GM18858 (cell line): ENCODE measurements around the gene ZBTB45.
A peak's percentile ranks its signal among the peaks of the same experiment; 100 is the strongest.
"Not testable (repeated sequence)": the region's sequence is repeated elsewhere in the genome, so short reads cannot be mapped to it uniquely, and the experiment has no call there.

Experiments used
- ATAC-seq: cut with Tn5 transposase; IDR thresholded peaks from one replicate; pipeline ENCODE4 v1.9.1; 2021; ENCODE audit not compliant: unreplicated experiment

Gene ZBTB45

DNA sequence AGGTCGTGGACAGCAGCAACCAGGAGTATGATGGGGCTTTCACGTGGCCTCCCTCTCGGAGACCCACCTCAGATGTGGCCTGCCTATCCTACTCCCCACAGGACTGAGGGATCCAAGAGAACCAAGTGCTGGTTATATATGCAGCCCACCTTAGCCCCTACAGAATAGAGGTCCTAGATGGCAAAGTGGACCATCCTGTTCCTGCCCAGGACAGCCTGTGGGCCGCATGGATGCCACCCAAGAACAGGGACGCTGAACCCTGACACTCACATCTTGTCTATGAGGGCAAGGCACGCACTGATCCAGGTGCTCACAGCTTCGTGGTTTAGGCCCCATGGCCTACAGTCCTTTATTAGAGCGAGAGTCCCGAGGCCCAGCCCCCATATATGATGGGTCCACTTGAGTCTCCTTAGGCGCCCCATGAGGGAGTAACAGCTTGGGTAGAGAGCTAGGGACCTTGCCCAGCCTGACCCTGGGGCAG lies 6.4 kb downstream of the ZBTB45 start:
- ATAC-seq, result no peak

DNA sequence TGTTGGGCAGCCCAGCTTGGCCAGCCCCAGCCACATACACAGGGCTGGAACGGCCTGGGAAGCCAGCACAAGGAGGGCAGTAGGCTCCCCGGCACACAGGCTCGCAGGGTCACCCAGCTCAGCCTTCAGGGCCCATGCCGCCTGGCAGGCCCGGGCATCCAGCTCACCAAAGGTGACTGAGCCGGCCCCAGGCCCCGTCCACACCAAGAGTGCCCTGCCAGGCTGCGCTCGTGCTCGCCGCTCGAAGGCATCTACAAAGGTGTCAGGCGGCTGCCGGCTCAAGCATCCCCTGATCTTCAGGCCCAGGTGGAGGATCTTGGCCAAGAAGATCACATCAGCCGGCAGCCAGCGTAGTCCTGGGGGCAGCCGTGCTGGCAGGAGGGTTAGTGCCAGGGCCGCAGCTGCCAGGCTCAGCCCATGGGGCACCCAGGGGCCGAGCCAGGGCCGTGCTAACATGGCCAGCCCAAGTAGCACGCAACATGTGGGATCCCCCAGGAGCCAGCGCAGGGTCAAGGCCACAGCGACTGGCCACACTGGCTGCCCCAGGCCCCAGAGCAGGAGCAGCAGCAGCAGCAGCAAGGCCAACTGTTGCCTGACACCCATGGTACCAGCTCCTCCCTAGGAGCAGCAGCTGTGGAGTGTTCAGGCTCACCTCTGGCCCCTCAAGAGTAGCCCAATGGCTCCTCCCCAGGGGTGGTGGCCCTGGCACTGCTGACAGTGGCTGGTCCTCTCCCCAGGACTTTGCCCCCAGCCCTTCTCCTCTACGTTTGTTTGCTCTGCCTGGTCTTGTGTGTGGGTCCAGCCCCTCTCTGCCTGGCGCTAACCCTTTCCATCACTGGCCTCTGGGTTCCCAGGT lies 8.0 kb downstream of the ZBTB45 start, which contains the start of gene SLC27A5:
SLC27A5 (minus strand) TSS at position 640 of the 856 bp plus-strand sequence; CDS start at position 603, 37 bp downstream.
- ATAC-seq, result no peak

DNA sequence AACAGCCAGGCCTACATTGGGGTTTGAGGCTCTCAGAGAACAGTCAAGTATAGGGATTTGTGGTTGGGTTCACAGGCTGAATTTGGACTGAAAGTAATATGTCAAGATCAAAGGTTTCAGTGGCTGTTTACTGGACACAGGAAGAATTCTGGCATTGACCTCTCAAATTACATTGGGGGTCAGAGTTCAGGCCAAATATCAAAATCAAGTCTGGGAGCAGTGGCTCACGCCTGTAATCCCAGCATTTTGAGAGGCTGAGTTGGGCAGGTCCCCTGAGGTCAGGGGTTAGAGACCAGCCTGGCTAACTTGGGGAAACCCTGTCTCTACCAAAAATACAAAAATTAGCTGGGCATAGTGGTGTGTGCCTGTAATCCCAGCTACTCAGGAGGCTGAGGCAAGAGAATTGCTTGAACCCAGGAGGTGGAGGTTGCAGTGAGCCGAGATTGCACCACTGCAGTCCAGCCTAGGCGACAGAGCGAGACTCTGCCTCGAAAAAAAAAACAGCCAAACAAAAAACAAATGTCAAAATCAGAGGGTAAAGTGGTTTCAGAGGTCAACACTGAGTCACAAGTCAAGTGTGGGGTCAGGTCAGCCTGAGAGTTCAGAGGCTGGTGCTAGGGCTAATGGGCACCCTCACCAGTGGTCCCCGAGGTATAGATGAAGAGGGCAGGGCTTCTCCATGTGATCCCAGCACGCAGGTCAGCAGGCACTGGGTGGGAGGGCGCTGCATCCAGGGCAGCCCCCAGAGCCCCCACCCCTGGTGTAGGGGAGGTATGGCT lies 9.3 kb downstream of the ZBTB45 start:
- ATAC-seq, result no peak

DNA sequence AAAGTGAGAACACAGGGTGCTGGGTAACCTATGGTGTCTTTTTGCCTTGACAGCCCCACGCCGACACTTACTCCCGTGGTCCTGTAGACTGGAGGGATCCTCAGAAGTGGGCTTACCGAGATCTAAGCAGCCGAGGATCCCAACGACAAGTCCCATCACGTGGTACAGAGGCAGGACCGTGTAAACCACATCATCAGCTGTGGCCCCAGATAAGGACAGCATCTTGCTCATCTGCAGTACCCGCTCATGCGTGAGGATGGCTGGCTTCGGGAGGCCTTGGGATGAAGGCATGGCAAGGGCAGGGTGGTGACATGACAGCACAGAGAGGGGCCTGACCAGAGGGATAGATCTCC lies 9.9 kb downstream of the ZBTB45 start:
- no peak for ATAC-seq

DNA sequence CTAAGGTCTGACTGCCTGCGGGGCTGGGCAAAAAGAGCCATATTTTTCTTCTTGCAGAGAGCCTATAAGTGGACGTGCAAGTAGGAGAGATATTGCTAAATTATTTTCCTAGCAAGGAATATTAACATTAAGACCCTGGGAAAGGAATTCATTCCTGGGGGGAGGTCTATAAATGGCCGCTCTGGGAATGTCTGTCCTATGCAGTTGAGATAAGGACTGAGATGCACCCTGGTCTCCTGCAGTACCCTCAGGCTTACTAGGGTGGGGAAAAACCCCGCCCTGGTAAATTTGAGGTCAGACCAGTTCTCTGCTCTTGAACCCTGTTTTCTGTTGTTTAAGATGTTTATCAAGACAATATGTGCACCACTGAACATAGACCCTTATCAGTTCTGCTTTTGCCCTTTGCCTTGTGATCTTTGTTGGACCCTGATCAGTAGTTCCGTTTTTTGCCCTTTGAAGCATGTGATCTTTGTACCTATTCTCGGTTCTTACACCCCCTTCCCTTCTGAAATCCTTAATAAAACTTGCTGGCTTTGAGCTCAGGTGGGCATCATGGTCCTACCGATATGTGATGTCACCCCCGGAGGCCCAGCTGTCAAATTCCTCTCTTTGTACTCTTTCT lies 11.9 kb downstream of the ZBTB45 start:
- ATAC-seq, result not testable (repeated sequence)

DNA sequence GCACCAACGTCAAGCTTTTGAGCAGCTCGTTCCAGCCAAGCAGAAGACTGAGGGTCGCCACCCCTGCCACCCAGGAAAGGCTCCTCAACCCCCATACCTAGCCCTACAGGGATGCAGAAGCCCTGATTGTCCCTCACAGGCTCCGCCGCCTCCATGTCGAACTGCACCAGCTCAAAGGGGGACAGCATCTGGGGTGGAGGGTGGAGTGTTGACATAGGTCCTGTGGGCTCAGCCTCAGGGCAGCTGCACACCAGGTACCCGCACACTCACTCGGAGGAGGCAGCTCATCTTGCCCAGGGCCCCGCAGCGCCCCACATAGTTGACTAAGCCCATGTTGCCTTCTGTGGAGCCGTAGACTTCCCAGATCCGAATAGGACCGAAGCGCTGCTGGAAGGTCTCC lies 19.4 kb downstream of the ZBTB45 start:
- ATAC-seq, result no peak

DNA sequence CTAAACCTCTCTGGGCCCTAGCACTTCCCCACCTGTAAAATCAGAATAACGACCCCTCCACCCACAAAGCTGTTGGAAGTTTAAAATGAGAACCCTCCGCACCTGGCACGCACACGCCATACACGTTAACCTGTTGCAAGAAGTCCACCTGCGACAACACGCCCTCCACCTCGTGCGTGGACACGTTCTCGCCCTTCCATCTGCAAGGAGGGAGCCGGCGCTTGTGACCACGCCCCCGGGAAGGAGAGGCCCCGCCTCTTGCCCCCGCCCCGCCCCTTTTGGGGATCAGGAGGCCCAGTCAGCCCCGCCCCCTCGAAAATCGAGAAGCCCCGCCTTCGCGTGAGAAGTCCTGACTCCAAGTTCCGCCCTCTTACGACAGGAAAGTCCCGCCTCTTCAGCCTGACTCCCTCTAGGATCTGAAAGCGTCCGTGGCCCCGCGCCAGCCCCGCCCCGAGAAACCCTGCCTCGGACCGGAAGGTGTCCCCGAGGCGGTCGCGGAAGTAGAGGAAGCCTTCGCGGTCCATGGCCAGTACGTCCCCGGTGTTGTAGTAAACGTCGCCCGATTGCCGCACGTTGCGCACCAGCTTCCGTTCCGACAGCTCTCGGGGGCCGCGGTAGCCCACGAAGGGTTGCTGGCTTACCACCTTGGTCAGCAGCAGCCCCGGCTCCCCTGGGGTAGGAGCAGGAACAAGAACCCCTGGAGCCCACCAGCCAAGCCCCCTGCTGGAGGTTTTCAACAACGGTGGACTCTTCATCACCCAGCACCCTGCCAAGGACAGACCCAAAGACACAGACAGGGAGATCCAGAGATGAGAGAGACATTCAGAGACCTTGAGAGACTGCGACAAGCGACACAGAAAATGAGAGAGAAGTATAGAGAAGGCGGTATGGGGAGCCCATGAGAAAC lies 20.3 kb downstream of the ZBTB45 start:
- ATAC-seq, result peak; percentile 75

DNA sequence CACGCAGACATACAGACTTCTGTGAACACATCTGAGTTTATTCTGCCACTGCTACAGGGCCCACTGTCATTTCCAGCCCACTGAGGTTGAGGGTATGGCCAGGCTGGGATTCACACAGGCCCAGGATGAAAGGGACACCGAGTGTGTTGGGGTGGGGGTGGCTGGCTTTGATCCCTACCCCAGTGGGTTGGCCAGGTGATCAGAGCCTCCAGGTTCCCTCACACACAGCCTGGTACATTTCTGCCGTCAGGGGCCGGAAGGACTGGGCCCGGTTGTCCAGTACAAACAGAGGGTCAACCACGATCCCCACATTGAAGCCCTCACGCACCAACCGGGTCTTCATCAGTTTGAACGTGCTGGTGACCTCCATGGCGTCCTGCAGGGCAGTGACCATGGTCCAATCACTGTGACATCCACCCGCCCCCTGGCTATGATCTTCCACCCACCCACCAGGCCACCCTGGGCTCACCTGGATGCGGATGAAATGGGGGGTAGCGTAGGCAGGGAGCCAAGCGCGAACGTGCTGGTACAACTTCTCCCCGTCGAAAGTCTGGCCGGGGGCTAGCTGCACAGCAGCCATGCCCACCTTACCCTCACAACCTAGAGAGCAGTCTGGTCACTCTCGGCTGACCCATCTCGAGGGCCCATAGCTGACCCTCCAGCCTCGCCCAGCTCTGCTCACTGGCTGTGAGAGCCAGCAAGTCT lies 21.1 kb downstream of the ZBTB45 start:
- no peak for ATAC-seq

DNA sequence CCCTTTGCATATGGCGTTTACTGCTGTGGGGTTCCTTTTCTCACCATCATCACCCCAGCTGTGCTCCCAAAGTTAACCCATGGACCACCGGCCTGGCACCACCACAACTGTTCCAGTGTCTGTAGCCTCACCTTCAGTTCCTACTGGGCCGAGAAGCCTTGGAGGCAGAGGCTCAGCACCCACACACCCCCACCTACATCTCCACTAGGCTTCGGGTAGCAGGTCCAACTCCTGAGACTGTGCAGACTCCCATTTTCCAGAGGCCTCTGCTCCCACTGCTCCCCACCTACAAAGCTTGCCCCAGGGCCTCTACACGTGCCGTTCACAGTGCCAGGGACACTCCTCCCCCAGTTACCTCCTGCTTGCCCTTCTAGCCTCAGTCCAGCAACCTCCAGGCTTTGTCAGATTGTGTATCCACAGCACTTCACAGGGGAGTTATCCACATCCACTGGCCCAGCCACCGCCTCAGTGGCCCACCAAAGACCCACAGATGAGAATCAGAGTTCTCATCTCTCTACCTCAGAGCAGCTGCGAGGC lies 21.9 kb downstream of the ZBTB45 start:
- ATAC-seq, result no peak

DNA sequence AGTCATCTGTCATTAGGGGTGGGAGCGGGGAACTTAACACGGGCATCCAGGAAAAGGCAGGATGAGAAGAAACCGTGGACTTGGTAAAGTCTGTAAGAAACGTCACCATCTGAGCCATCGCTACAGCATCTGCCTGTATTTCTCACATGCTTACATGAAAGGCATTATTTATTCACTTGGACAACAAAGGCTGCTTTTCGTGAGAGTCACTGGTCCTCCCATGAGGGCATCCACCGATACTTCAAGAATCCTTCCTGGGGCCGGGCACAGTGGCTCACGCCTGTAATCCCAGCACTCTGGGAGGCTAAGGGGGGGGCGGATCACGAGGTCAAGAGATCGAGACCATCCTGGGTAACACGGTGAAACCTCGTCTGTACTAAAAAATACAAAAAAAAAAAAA lies 27.3 kb downstream of the ZBTB45 start:
- ATAC-seq, result no peak

DNA sequence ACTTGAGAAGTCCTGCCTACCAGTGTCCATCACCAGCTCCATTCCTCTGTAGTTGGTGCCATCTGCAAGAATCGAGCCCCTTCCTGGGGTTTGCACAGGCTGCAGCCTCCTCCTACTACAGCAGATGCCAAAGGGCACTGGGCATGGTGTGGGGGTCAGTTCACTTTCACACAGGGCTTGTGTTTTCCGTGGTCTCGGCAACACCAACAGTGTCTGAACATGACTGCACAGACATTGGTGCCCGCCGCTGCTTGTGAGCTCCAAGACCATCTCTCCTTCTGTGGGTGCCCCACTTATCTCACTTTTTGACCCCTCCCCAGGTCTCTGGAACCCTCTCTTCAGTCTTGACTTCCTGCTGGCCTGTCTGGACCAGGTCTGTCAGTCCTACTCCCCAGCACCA lies 28.2 kb downstream of the ZBTB45 start:
- no peak for ATAC-seq

DNA sequence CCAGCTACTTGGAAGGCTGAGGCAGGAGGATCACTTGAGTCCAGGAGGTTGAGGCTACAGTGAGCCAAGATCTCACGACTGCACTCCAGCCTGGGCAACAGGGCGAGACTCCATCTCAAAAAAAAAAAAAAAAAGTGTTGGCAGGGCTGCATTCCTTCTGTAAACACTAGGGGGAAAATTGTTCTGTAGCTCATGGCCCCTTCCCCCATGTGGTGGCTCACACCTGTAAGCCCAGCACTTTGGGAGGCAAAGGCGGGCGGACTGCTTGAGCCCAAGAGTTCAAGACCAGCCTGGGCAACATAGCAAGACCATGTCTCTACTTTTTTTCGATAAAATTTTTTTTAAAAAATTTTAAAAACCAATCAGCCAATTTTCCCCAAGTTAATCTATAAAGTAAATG lies 35.3 kb downstream of the ZBTB45 start:
- ATAC-seq, result not testable (repeated sequence)

DNA sequence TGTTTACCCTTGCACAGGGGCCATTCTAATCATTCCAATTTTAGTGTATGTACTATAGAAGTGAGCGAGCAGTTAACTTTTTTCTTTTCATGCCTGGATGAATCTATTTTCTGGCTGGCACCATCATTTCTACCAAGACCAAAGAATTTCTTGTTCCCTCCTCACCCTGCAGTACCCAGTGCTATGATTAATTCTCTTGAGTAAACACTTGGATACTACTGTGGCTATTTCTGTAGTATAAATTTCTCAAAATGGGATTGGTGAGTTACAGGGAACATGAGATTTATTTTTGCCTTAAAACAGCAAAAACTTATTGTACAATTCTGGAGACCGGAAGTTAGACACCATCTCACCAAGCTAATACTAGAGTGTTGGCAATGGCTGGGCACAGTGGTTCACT lies 35.8 kb downstream of the ZBTB45 start:
- ATAC-seq, result no peak

DNA sequence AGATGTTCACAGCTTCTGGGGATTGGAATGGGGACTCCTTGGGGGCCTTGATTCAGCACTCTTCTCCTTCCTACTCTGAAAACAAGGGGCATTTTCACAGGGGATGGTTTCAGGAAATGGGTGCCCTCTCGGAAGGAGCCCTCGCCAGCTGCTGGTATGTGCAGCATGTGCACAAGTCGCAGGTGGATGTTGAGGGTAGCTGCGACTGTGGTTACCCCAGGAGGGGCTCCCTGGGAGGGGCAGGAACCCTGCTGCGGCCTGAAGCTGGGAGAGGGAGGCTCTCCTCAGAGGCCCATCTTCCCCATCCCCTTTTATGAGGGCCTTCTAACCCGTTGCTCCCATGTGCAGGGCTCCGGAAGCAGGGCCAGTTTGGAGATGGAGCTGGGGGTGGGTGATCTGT lies 37.2 kb downstream of the ZBTB45 start:
- no peak for ATAC-seq

DNA sequence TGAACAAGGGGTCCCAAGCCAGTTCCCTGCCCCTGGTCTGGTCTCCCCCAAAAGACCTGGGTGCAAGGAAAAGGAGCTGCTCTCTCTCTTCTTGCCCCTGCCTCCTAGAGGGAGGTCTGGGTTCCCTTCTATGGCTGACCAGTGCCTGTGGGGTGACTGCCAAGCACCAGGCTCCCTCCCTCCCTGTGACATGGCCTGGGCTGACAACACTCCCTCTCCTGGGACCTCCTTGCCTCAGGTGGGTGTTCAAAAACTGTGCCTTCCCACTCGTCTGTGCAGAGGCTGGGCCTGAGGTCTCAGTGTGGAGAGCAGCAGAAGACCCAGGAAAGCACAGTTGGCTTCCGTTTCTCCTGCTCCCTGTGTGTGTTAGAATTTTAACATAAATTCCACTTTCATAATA lies 38.8 kb downstream of the ZBTB45 start:
- no peak for ATAC-seq

DNA sequence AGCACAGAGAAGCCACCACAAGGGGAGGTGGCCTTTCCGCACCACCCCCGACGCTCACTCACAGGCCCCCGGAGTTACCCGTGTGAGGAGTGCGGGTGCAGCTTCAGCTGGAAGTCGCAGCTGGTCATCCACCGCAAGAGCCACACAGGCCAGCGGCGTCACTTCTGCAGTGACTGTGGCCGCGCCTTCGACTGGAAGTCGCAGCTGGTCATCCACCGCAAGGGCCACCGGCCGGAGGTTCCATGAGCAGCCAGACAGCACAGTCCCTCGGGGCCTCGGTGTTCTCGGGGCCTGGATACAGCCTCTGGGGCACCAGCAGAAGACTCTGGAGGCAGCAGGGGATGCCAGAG lies 39.2 kb downstream of the ZBTB45 start:
- ATAC-seq, result no peak

DNA sequence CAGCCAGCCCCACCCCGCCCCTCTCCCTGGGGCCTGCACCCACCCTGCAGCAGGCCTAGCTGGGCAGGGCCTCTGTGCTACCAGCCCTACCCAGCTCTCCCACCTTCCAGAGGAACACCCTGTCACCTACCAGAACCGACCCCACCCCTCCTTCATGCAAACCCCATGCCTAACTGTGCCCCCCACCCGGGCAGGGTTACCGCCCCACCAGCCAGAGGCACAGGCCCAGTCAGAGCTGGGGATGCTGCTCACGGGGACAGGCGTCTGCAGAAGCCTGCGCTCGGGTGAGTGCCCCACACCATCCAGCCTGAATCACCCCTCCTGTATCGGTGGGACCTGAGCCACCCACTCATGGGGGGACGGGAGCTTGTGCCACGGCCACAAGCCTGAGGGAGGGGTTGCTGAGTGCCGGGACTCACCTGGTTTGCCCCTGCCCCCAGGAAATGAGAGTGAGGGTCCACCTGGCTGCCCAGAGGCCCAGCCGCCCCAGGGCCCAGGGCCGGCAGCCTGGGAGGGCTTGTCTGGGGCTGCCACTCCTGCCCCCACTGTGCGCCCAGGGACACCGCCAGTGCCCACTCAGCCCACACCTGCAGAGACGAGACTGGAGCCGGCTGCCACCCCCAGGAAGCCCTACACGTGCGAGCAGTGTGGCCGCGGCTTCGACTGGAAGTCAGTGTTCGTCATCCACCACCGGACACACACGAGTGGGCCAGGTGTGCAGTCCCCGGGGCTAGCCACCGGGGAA lies 39.7 kb downstream of the ZBTB45 start:
- no peak for ATAC-seq

DNA sequence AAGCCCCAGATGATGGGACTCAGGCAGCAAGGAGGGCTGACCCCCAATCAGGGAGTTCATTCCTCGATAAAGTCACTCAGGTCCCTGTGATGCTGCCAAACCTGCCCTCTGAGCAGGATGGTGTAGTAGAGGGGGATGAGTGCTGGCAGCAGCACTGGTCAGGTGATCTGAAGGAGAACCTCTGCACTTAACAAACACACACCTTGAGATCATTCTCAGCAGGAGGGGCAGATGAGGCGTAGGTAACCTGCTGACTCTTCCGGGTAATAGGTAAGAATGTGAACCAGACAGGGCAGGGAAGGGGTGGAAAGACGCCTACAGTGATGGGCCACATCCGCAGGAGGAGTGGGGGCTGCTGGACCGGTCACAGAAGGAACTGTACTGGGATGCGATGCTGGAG lies 40.3 kb downstream of the ZBTB45 start:
- ATAC-seq, result no peak

DNA sequence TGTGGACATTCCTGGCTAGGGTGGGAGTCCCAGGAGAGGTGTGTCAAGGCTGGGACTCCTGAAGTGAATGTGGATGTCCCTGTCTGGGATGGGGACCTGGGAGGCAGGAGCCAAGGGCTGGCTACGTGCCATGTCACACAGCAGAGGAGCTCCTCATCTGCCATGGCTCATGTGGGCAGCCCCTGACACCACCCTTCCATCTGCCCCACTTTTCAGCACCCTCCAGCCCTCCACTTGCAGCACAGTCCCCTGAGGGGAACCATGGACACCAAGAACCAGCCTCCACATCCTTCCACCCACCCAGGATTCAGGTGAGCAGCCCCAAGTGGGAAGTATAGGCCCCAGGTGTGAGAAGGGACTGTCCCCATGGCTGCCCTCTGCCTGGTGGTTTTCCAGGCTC lies 41.7 kb downstream of the ZBTB45 start:
- no peak for ATAC-seq
